SK-N-SH treated with all-trans-retinoic acid at 6 μM for 48 hours (cell line): ENCODE results near the gene PRSS56.

Experiments
- CSRNP3 ChIP-seq: fragments of 250-450 bp; sonication (Bioruptor Pico); IDR thresholded peaks from 2 replicates; pipeline ENCODE4 v1.5.1; 2021; ENCODE audit warnings: mild to moderate bottlenecking, moderate library complexity
- ESRRG ChIP-seq: fragments of 250-450 bp; sonication (Bioruptor Pico); IDR thresholded peaks from 2 replicates; pipeline ENCODE4 v1.6.1; 2021; ENCODE audit warnings: mild to moderate bottlenecking
- TSHZ2 ChIP-seq: fragments of 250-450 bp; sonication (Bioruptor Pico); IDR thresholded peaks from 2 replicates; pipeline ENCODE4 v1.5.0; 2020; ENCODE audit warnings: mild to moderate bottlenecking, moderate library complexity

GRCh38 chr2:232473467-232473890, 46.7 kb upstream of the PRSS56 start:
- no peak for TF ChIP-seq TSHZ2 (CRISPR knock-in tag)
- no peak for TF ChIP-seq ESRRG
- no peak for TF ChIP-seq CSRNP3
